Measurements from ENCODE around the gene TUBB4B.

DNA sequence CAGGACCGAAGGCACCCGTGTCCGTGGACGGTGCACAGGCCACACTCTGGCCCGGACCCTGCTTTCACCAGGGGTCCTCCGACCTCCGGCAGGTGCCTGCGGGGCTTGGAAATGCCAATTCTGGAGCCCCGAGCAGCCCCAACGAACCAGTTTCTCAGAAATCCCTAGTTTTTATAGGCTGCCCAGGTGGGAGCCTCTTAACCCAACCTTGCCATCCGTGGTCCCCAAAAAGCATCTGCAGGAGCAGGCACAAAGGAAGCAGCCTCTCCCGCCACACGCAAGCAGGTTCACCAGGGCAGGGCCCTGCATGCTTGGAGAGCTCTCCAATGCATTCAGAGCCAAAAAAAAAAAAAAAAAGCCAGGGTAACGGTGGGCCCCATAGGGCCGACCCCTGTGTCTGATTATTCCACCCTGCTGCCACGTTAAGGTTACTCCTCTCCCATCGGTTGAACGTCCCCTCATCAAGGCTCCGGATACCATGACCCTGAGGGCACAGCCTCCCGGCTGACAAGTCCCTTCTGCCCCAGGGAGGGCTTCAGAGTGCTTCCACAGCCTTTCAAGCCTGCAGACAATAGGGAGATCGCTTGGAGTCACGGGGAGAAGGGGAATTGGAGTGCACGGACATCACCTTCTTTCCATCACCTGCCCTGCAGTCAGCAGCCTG is 39.8 kb upstream of the TUBB4B start:
- TF ChIP-seq, protein P1, sequence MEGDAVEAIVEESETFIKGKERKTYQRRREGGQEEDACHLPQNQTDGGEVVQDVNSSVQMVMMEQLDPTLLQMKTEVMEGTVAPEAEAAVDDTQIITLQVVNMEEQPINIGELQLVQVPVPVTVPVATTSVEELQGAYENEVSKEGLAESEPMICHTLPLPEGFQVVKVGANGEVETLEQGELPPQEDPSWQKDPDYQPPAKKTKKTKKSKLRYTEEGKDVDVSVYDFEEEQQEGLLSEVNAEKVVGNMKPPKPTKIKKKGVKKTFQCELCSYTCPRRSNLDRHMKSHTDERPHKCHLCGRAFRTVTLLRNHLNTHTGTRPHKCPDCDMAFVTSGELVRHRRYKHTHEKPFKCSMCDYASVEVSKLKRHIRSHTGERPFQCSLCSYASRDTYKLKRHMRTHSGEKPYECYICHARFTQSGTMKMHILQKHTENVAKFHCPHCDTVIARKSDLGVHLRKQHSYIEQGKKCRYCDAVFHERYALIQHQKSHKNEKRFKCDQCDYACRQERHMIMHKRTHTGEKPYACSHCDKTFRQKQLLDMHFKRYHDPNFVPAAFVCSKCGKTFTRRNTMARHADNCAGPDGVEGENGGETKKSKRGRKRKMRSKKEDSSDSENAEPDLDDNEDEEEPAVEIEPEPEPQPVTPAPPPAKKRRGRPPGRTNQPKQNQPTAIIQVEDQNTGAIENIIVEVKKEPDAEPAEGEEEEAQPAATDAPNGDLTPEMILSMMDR (IDR thresholded peaks at IDR 0.05; ENCODE audit: low read length) = no peak
- no peak for TF ChIP-seq EZH2 (IDR thresholded peaks at IDR 0.05; ENCODE audit: borderline replicate concordance, low read length)
